Measurements from ENCODE around the gene PDXDC1.

PDXDC1 gene

GRCh38 chr16:15031179-15031578 is 56.4 kb downstream of the PDXDC1 start:
- peak overlapping the region; percentile 60 for H3K27ac Mint-ChIP-seq
- no peak overlapping the region for H3K4me3 Mint-ChIP-seq
- H3K4me1 Mint-ChIP-seq, result peaks cover 25% of the 10 kb centered on the region
- DNase-seq, result no peak
- peaks cover 77% of the 10 kb centered on the region for H3K36me3 Mint-ChIP-seq (ENCODE audit: low read depth)
- H3K9me3 Mint-ChIP-seq, result no peaks in the 10 kb centered on the region
- no peak for TF ChIP-seq CTCF (IDR thresholded peaks at IDR 0.05)
- H3K27me3 Mint-ChIP-seq (ENCODE audit: low read depth, poor library complexity), result no peaks in the 10 kb centered on the region

DNA sequence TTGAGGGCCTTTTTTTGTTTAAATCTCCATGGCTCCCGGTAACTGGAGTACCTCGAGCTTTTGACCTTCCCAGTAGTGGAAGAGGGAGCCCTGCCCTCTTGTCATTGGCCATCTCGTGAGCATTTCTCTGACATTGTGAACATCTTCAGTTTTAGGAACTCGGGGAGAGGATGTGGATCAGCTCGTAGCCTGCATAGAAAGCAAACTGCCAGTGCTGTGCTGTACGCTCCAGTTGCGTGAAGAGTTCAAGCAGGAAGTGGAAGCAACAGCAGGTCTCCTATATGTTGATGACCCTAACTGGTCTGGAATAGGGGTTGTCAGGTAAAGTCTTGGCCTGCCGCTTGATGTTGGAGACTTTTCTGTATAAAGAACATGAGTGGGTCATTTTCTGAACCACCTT is 56.8 kb downstream of the PDXDC1 start:
- H3K27me3 Mint-ChIP-seq (ENCODE audit: low read depth, poor library complexity), result no peaks in the 10 kb centered on the region
- H3K4me3 Mint-ChIP-seq, result no peak overlapping the region
- peak overlapping the region; percentile 10 for H3K27ac Mint-ChIP-seq
- H3K36me3 Mint-ChIP-seq (ENCODE audit: low read depth), result peaks cover 77% of the 10 kb centered on the region
- no peak for DNase-seq
- H3K9me3 Mint-ChIP-seq, result no peaks in the 10 kb centered on the region
- TF ChIP-seq CTCF (IDR thresholded peaks at IDR 0.05), result no peak
- H3K4me1 Mint-ChIP-seq, result peaks cover 25% of the 10 kb centered on the region

DNA sequence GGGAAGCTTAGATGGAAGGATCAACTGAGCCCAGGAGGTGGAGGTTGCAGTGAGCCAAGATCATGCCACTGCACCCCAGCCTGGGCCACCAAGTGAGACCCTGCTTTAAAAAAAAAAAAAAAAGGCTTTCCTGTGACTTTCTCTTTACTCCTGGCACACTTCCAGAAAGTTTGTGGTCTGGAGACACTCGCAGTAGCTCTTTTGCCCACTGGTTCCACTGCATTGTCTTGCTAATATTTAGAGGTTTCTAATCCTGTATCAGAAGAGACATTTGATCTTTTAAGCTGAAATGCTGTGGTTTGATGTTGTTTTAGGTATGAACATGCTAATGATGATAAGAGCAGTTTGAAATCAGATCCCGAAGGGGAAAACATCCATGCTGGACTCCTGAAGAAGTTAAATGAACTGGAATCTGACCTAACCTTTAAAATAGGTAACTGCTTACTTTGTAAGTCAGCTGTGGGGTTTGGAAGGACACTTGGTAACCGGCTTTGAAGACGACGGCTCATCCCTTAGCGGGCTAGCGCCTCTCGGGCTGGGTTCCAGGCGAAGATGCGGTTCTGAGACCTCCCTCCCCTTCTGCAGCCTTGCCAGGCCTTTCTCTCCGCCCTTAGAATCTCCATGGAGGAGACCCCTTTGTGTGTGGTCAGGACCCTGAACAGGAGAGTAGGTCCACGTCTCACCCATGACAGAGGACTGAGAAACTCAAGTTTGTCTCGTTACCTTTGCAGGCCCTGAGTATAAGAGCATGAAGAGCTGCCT is 57.9 kb downstream of the PDXDC1 start:
- Mint-ChIP-seq H3K36me3 (ENCODE audit: low read depth) (peaks cover 80% of the 10 kb centered on the region), H3K9me3 (no peaks in the 10 kb centered on the region), H3K27me3 (ENCODE audit: low read depth, poor library complexity) (no peaks in the 10 kb centered on the region), H3K4me3 (no peak overlapping the region), H3K27ac (no peak overlapping the region), H3K4me1 (peaks cover 22% of the 10 kb centered on the region)
- no peak for DNase-seq
- TF ChIP-seq CTCF (IDR thresholded peaks at IDR 0.05), result no peak

GRCh38 chr16:15033309-15033707 is 58.5 kb downstream of the PDXDC1 start:
- no peaks in the 10 kb centered on the region for H3K27me3 Mint-ChIP-seq (ENCODE audit: low read depth, poor library complexity)
- peak overlapping the region; percentile 22 for H3K27ac Mint-ChIP-seq
- DNase-seq, result no peak
- TF ChIP-seq CTCF (IDR thresholded peaks at IDR 0.05), result no peak
- peaks cover 81% of the 10 kb centered on the region for H3K36me3 Mint-ChIP-seq (ENCODE audit: low read depth)
- H3K4me3 Mint-ChIP-seq, result no peak overlapping the region
- peaks cover 17% of the 10 kb centered on the region for H3K4me1 Mint-ChIP-seq
- no peaks in the 10 kb centered on the region for H3K9me3 Mint-ChIP-seq

GRCh38 chr16:15034266-15035162 is 59.7 kb downstream of the PDXDC1 start:
- no peaks in the 10 kb centered on the region for H3K9me3 Mint-ChIP-seq
- H3K4me1 Mint-ChIP-seq, result peaks cover 5% of the 10 kb centered on the region
- H3K4me3 Mint-ChIP-seq, result no peak overlapping the region
- no peak for DNase-seq
- peak overlapping the region; percentile 32 for H3K27ac Mint-ChIP-seq
- H3K36me3 Mint-ChIP-seq (ENCODE audit: low read depth), result peaks cover 80% of the 10 kb centered on the region
- H3K27me3 Mint-ChIP-seq (ENCODE audit: low read depth, poor library complexity), result no peaks in the 10 kb centered on the region
- TF ChIP-seq CTCF (IDR thresholded peaks at IDR 0.05), result no peak
